Pancreas (tissue), 10 donors: ENCODE results near the gene ERVH48-1. TPM values are rescaled to one million over a fixed set of nuclear protein-coding genes. Genes with fewer than 3 reads are reported as not detected.
"Not testable (repeated sequence)": the region's sequence is repeated elsewhere in the genome, so short reads cannot be mapped to it uniquely, and the experiment has no call there.

Source experiments
- ATAC-seq, 4 donors: fragments of 200-7000 bp; cut with Tn5 transposase; one replicate each; pipeline versions ENCODE4 v1.8.0 to v1.9.1; 2020; ENCODE audit warnings: mild to moderate bottlenecking in 4 of 4, moderate library complexity in 4 of 4
- DNase-seq, 6 donors: peaks; one replicate each; pipeline ENCODE4 v3.0.0-alpha.2; 2020
- FAIRE-seq: peaks from 2 replicates; lab custom pipeline; 2012; peaks lifted over from hg19 to GRCh38; lab: Jason Lieb, UNC
- H3K27ac ChIP-seq, 4 donors: fragments of 200-600 bp; sonication (generic); 1 replicate in 3 of 4; 2 replicates in 1 of 4; pipeline versions ENCODE4 v1.5.0 to v1.8.0; 2020
- H3K27me3 ChIP-seq, 4 donors: fragments of 200-600 bp; one replicate each; pipeline ENCODE4 v1.8.0; 2021
- H3K36me3 ChIP-seq, 3 donors: fragments of 200-600 bp; sonication (generic) in 1 of 3; one replicate each; pipeline versions ENCODE4 v1.5.0 to v1.8.0; 2020 to 2021
- H3K4me1 ChIP-seq, 3 donors: fragments of 200-600 bp; one replicate each; pipeline ENCODE4 v1.8.0; 2021
- H3K4me3 ChIP-seq, 4 donors: fragments of 200-600 bp; sonication (generic) in 2 of 4; one replicate each; pipeline versions ENCODE4 v1.5.0 to v1.8.0; 2020 to 2021
- H3K9me3 ChIP-seq, 4 donors: fragments of 200-600 bp; one replicate each; pipeline ENCODE4 v1.8.0; 2021
- CTCF ChIP-seq, 4 donors: fragments of 200-600 bp; sonication (generic) in 3 of 4; IDR thresholded peaks; one replicate each; pipeline versions ENCODE4 v1.5.0 to v1.8.0; 2021; ENCODE audit warnings: antibody characterized with exemption in 4 of 4
- WGBS, 2 donors: extraction: QIAGEN DNeasy Blood & Tissue Kit; methylation state at CpG; one replicate each; pipeline ENCODE4 v1.1.7; 2013; 5-methylcytosine and 5-hydroxymethylcytosine counted together
- intact Hi-C, 3 donors: fragments of 100-400 bp; cut with DNase I; formaldehyde crosslinking; loops; one replicate each; pipeline versions ENCODE4 v1.11.1 to v1.14.2; 2022
- polyA plus RNA-seq, 2 donors: library from polyadenylated mRNA; stranded (reverse); fragments of 200-250 nt; gene quantifications; one replicate each; pipeline ENCODE4 v1.2.3, GENCODE V29; 2013
- total RNA-seq, 6 donors: library from RNA; stranded (reverse); fragmentation: NEBNext Ultra II Directional in 4 of 6; extraction: Animal tissue kit (Norgen Biotek cat#: 25700) in 4 of 6; gene quantifications; one replicate each; pipeline versions ENCODE4 v1.2.1 to v1.2.4, GENCODE V29; 2021 to 2023
- donor health status: healthy with polysubstance abuse.
- donor health status: DM: no; HTN: no; CAD: no; lungs with moderate emphysema.
- donor health status: DM: no; HTN: no; CAD: no.
- donor health status: control.
- donor health status: control.
- donor health status: Bipolar disorder and iron deficiency.
- donor health status: DM: yes; HTN: yes; CAD: no.
- donor health status: DM: no; HTN: no; CAD: no.
- donor health status: DM: no; HTN: no; CAD: no.
- donor health status: DM: yes; HTN: yes; CAD: no.

ERVH48-1 gene
- total and polyA plus RNA-seq, 8 donors = 0.06 to 0.42 (median 0.15) TPM; not detected in 2

GRCh38 chr21:42942244-42942643, 16.8 kb upstream of the ERVH48-1 start:
- no peaks in the 10 kb centered on the region for H3K36me3 ChIP-seq
- no peak overlapping the region for H3K27ac ChIP-seq
- no peak for FAIRE-seq
- no peak for ATAC-seq
- peaks cover 0 to 10% (median 7%) of the 10 kb centered on the region in 3 donors for H3K4me1 ChIP-seq
- no peaks in the 10 kb centered on the region for H3K9me3 ChIP-seq
- intact Hi-C loops = no loop called here
- no peak for TF ChIP-seq CTCF (IDR thresholded peaks at IDR 0.05)
- H3K27me3 ChIP-seq = no peaks in the 10 kb centered on the region
- H3K4me3 ChIP-seq = no peak overlapping the region
- DNase-seq = no peak
- 72 to 75% methylated on average over 6 of the region's 6 CpGs for WGBS, 2 donors

- intact Hi-C loops = no loop called here
- Histone ChIP-seq H3K4me1 (peaks cover 0 to 10% (median 7%) of the 10 kb centered on the region in 3 donors), H3K36me3 (no peaks in the 10 kb centered on the region), H3K27ac (no peak overlapping the region), H3K9me3 (no peaks in the 10 kb centered on the region), H3K27me3 (no peaks in the 10 kb centered on the region), H3K4me3 (no peak overlapping the region)
- no peak for TF ChIP-seq CTCF (IDR thresholded peaks at IDR 0.05)
- ATAC-seq (no peak), DNase-seq (no peak), FAIRE-seq (no peak)
- 92 to 94% methylated on average over 6 of the region's 6 CpGs for WGBS, 2 donors
Observed at GRCh38 chr21:42941696-42942085, 16.3 kb upstream of the ERVH48-1 start.

GRCh38 chr21:42939582-42940413, 14.4 kb upstream of the ERVH48-1 start:
- DNase-seq (peak in 5 of 6 donors; percentile 25 to 90 (median 74)), FAIRE-seq (no peak), ATAC-seq (peak; percentile 96 to 98 (median 98))
- H3K4me3 ChIP-seq = no peak overlapping the region
- peak overlapping the region; percentile 17 to 35 (median 28) for H3K27ac ChIP-seq
- H3K9me3 ChIP-seq = no peaks in the 10 kb centered on the region
- intact Hi-C loops = no loop called here
- H3K27me3 ChIP-seq = no peaks in the 10 kb centered on the region
- TF ChIP-seq CTCF (IDR thresholded peaks at IDR 0.05) = no peak
- no peaks in the 10 kb centered on the region for H3K36me3 ChIP-seq
- H3K4me1 ChIP-seq = peaks cover 0 to 10% (median 7%) of the 10 kb centered on the region in 3 donors
- WGBS, 2 donors = 45% methylated on average over 16 of the region's 16 CpGs

GRCh38 chr21:42938606-42938995, 13.2 kb upstream of the ERVH48-1 start:
- H3K9me3 ChIP-seq, H3K27ac ChIP-seq, H3K4me3 ChIP-seq, intact Hi-C loops, ATAC-seq, FAIRE-seq, H3K36me3 ChIP-seq, H3K27me3 ChIP-seq: not testable (repeated sequence)
- 90 to 95% methylated on average over 6 of the region's 6 CpGs for WGBS, 2 donors
- H3K4me1 ChIP-seq = peaks cover 0 to 10% (median 7%) of the 10 kb centered on the region in 3 donors
- DNase-seq = peak in 1 of 6 donors; percentile 8

GRCh38 chr21:42937960-42938605, 12.7 kb upstream of the ERVH48-1 start:
- Histone ChIP-seq H3K4me1 (peaks cover 0 to 10% (median 10%) of the 10 kb centered on the region in 3 donors), H3K36me3 (no peaks in the 10 kb centered on the region), H3K9me3 (no peaks in the 10 kb centered on the region), H3K4me3 (no peak overlapping the region), H3K27ac (no peak overlapping the region), H3K27me3 (no peaks in the 10 kb centered on the region)
- FAIRE-seq (no peak), DNase-seq (peak in 1 of 6 donors; percentile 6), ATAC-seq (no peak)
- WGBS, 2 donors = 92 to 93% methylated on average over 21 of the region's 21 CpGs
- no peak for TF ChIP-seq CTCF (IDR thresholded peaks at IDR 0.05)
- intact Hi-C loops = no loop called here

GRCh38 chr21:42937034-42937940, 11.9 kb upstream of the ERVH48-1 start:
- H3K4me3 ChIP-seq, H3K27ac ChIP-seq, intact Hi-C loops, ATAC-seq, H3K27me3 ChIP-seq, H3K36me3 ChIP-seq, H3K9me3 ChIP-seq, FAIRE-seq, DNase-seq: not testable (repeated sequence)
- H3K4me1 ChIP-seq = peaks cover 0 to 12% (median 10%) of the 10 kb centered on the region in 3 donors
- 82 to 83% methylated on average over 16 of the region's 16 CpGs for WGBS, 2 donors

GRCh38 chr21:42936360-42936759, 10.9 kb upstream of the ERVH48-1 start:
- 68 to 73% methylated on average over 5 of the region's 5 CpGs for WGBS, 2 donors
- H3K27me3 ChIP-seq, DNase-seq, H3K36me3 ChIP-seq, H3K27ac ChIP-seq, FAIRE-seq, H3K9me3 ChIP-seq, intact Hi-C loops, ATAC-seq, H3K4me3 ChIP-seq: not testable (repeated sequence)
- peaks cover 0 to 12% (median 10%) of the 10 kb centered on the region in 3 donors for H3K4me1 ChIP-seq
